CD4-positive, alpha-beta T cell (primary cell): ENCODE measurements around the gene SLPI. TPM values are rescaled to one million over a fixed set of nuclear protein-coding genes. Genes with fewer than 3 reads are reported as not detected.

ENCODE experiments used
- ATAC-seq: fragments of 200-7000 bp; cut with Tn5 transposase; one replicate; pipeline ENCODE4 v1.10.0; 2022; ENCODE audit warnings: mild to moderate bottlenecking; ENCODE audit not compliant: poor library complexity
- CTCF ChIA-PET: fragments of 350-600 bp; sonication (Branson Sonifier 250); formaldehyde crosslinking; loops from one replicate; lab custom pipeline; 2021; ENCODE audit warnings: antibody characterized with exemption, inconsistent platforms; lab: Charles Lee
- POLR2A ChIA-PET: fragments of 350-600 bp; sonication (Branson Sonifier 250); formaldehyde crosslinking; loops from one replicate; lab custom pipeline; 2021; ENCODE audit warnings: antibody characterized with exemption, inconsistent platforms; lab: Charles Lee
- DNase-seq, 14 experiments: peaks; one replicate each; pipeline ENCODE4 v3.0.0-alpha.2; 2013 to 2020; ENCODE audit warnings: mixed read lengths in 2 of 14
- H3K27ac ChIP-seq, 2 donors: one replicate each; pipeline versions ENCODE4 v1.5.1 to v1.7.0; 2013; ENCODE audit warnings: low read length in 2 of 2, low read depth in 1 of 2, mild to moderate bottlenecking in 1 of 2
- H3K27me3 ChIP-seq, 2 experiments: 1 replicate in 1 of 2; 2 replicates in 1 of 2; pipeline versions ENCODE4 v1.6.1 to v1.7.0; 2013; ENCODE audit warnings: low read length in 2 of 2, control low read depth in 1 of 2, mild to moderate bottlenecking in 1 of 2, moderate library complexity in 1 of 2; ENCODE audit not compliant: insufficient read depth in 2 of 2, control insufficient read depth in 1 of 2
- H3K36me3 ChIP-seq: one replicate; pipeline ENCODE4 v1.6.1; 2013; ENCODE audit warnings: low read length, control low read depth; ENCODE audit not compliant: insufficient read depth
- H3K4me1 ChIP-seq: one replicate; pipeline ENCODE4 v1.6.1; 2013; ENCODE audit warnings: low read length, control low read depth; ENCODE audit not compliant: insufficient read depth
- H3K4me3 ChIP-seq: one replicate; pipeline ENCODE4 v1.5.1; 2013; ENCODE audit warnings: mild to moderate bottlenecking, low read length, moderate library complexity
- H3K9me3 ChIP-seq, 2 experiments: 1 replicate in 1 of 2; 2 replicates in 1 of 2; pipeline versions ENCODE4 v1.6.1 to v1.7.0; 2013; ENCODE audit warnings: low read length in 2 of 2, mild to moderate bottlenecking in 2 of 2, control low read depth in 1 of 2, moderate library complexity in 1 of 2; ENCODE audit not compliant: control insufficient read depth in 1 of 2, insufficient read depth in 1 of 2
- H3K27ac Mint-ChIP-seq: one replicate; pipeline ENCODE4 v1.8.0; 2020; ENCODE audit warnings: mixed read lengths
- H3K27me3 Mint-ChIP-seq: one replicate; pipeline ENCODE4 v1.8.0; 2021; ENCODE audit warnings: mixed read lengths
- H3K36me3 Mint-ChIP-seq: one replicate; pipeline ENCODE4 v1.8.0; 2021; ENCODE audit warnings: low read depth, mixed read lengths
- H3K4me1 Mint-ChIP-seq: one replicate; pipeline ENCODE4 v1.8.0; 2021; ENCODE audit warnings: low read depth, mixed read lengths
- H3K4me3 Mint-ChIP-seq: one replicate; pipeline ENCODE4 v1.8.0; 2020; ENCODE audit warnings: mild to moderate bottlenecking, mixed read lengths
- H3K9me3 Mint-ChIP-seq: one replicate; pipeline ENCODE4 v1.8.0; 2020; ENCODE audit warnings: mixed read lengths
- CTCF ChIP-seq: fragments of 200-600 bp; IDR thresholded peaks from one replicate; pipeline ENCODE4 v1.8.0; 2022; ENCODE audit warnings: antibody characterized with exemption, mild to moderate bottlenecking
- intact Hi-C, 2 experiments: fragments of 100-400 bp; cut with DNase I in 1 of 2; cut with micrococcal nuclease in 1 of 2; formaldehyde crosslinking; loops; one replicate each; pipeline versions ENCODE4 v1.15.1 to v1.9.0; 2023 to 2025; cut with DNase I, micrococcal nuclease
- total RNA-seq, 174 experiments: library from RNA in 2 of 174; stranded (reverse) in 2 of 174; gene quantifications; one replicate each; pipeline ENCODE4 v1.2.3 and lab custom pipeline; 2021 to 2026

The SLPI gene
- total RNA-seq, 2 experiments from 2014 or later, result not detected

GRCh38 chr20:45230631-45231030 lies 23.7 kb downstream of the SLPI start:
- Histone ChIP-seq H3K36me3 (no peaks in the 10 kb centered on the region), H3K4me1 (no peaks in the 10 kb centered on the region), H3K27me3 (peaks cover 10 to 35% of the 10 kb centered on the region in 2 experiments), H3K27ac (no peak overlapping the region), H3K4me3 (no peak overlapping the region), H3K9me3 (peaks cover 11 to 12% of the 10 kb centered on the region in 2 experiments)
- DNase-seq (no peak), ATAC-seq (no peak)
- H3K4me3 Mint-ChIP-seq, result no peak overlapping the region
- H3K36me3 Mint-ChIP-seq, result no peaks in the 10 kb centered on the region
- ChIA-PET POLR2A (no interaction called here), CTCF (no interaction called here)
- H3K4me1 Mint-ChIP-seq, result no peaks in the 10 kb centered on the region
- H3K9me3 Mint-ChIP-seq, result no peaks in the 10 kb centered on the region
- H3K27me3 Mint-ChIP-seq, result peaks cover 63% of the 10 kb centered on the region
- H3K27ac Mint-ChIP-seq, result no peak overlapping the region
- TF ChIP-seq CTCF, result no peak
- intact Hi-C loops, result no loop called here

GRCh38 chr20:45229264-45230056 lies 24.9 kb downstream of the SLPI start:
- Mint-ChIP-seq H3K36me3 (no peaks in the 10 kb centered on the region), H3K27me3 (peaks cover 62% of the 10 kb centered on the region), H3K4me3 (no peak overlapping the region), H3K9me3 (no peaks in the 10 kb centered on the region), H3K27ac (no peak overlapping the region), H3K4me1 (no peaks in the 10 kb centered on the region)
- intact Hi-C loops, result no loop called here
- TF ChIP-seq CTCF, result no peak
- ChIA-PET POLR2A (no interaction called here), CTCF (no interaction called here)
- peaks cover 5 to 38% of the 10 kb centered on the region in 2 experiments for H3K27me3 ChIP-seq
- ATAC-seq, result no peak
- DNase-seq, result peak in 8 of 14 experiments; percentile 2 to 33 (median 7)
- H3K4me1 ChIP-seq, result no peaks in the 10 kb centered on the region
- no peak overlapping the region for H3K4me3 ChIP-seq
- no peaks in the 10 kb centered on the region for H3K36me3 ChIP-seq
- H3K27ac ChIP-seq, result no peak overlapping the region
- H3K9me3 ChIP-seq, result peaks cover under 1 to 5% of the 10 kb centered on the region in 2 experiments

- Histone ChIP-seq H3K4me3 (no peak overlapping the region), H3K4me1 (no peaks in the 10 kb centered on the region), H3K36me3 (no peaks in the 10 kb centered on the region), H3K9me3 (peaks cover 0 to 5% of the 10 kb centered on the region in 2 experiments), H3K27me3 (peaks cover 11 to 28% of the 10 kb centered on the region in 2 experiments), H3K27ac (no peak overlapping the region)
- CTCF ChIA-PET, result no interaction called here
- H3K27ac Mint-ChIP-seq, result no peak overlapping the region
- H3K4me1 Mint-ChIP-seq, result no peaks in the 10 kb centered on the region
- POLR2A ChIA-PET, result no interaction called here
- H3K36me3 Mint-ChIP-seq, result no peaks in the 10 kb centered on the region
- H3K4me3 Mint-ChIP-seq, result no peak overlapping the region
- TF ChIP-seq CTCF, result no peak
- peaks cover 65% of the 10 kb centered on the region for H3K27me3 Mint-ChIP-seq
- H3K9me3 Mint-ChIP-seq, result no peaks in the 10 kb centered on the region
- intact Hi-C loops, result no loop called here
- no peak for DNase-seq
- ATAC-seq, result no peak
These were observed 28.1 kb downstream of the SLPI start for GRCh38 chr20:45226287-45226686.
